ENCODE results near the gene CFAP410. TPM values are rescaled to one million over a fixed set of nuclear protein-coding genes. Genes with fewer than 3 reads are reported as not detected.

The CFAP410 gene
- total RNA-seq, 8 experiments from 2014 or later, result 12.5 to 19.0 (median 16.7) TPM

- H3K4me3 ChIP-seq, result no peak overlapping the region
- ATAC-seq (replicated peaks in 6 of 8), result no peak
- H3K4me1 ChIP-seq (replicated peaks in 1 of 2), result no peaks in the 10 kb centered on the region
- in situ Hi-C loops (cut with MboI; ENCODE audit: low pct_unique_long_range_greater_than_20kb in 2 of 9, low sequenced_read_pairs in 9 of 9, unreplicated experiment in 9 of 9), result no loop called here
- no peak overlapping the region for H3K27ac ChIP-seq
- 80 to 90% methylated on average over 1 to 2 of the region's 20 CpGs; no CpG with 5 or more reads in 8 of the 10 experiments for WGBS, 10 experiments
Observed at GRCh38 chr21:44323591-44323990, 15.6 kb downstream of the CFAP410 start.

GRCh38 chr21:44322621-44323325, 16.4 kb downstream of the CFAP410 start:
- 100% methylated on average over 4 of the region's 38 CpGs; no CpG with 5 or more reads in 9 of the 10 experiments for WGBS, 10 experiments
- ATAC-seq (replicated peaks in 6 of 8), result no peak

DNA sequence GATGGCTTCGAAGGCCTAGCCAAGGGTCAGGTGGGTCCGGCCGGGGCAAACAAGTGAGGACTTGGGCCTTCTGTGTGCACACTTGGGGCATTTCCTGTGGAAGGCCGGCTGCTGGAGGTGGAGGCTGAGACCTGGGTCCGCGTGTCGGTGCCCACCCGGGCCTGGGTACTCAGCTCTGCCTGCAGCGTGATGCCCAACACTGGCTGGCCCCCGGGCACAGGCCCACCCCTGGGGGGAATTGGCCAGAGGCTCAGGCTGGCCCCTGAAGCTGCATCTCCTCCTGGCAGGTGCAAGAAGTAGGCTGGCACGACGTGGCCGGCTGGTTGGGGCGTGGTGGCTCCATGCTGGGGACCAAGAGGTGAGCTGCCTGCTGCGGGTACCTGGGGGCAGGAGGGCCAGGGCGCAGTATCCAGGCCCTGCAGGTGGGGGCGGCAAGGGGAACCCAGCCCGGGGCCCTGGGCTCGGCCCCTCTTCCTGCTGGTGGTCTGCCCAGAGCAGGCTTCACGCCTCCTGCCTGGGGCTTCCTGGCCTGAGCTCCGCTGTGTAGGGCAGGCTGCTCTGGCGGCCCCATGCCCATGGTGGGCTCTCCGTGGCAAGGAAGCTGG, 17.2 kb downstream of the CFAP410 start:
- in situ Hi-C loops (cut with MboI; ENCODE audit: low pct_unique_long_range_greater_than_20kb in 2 of 9, low sequenced_read_pairs in 9 of 9, unreplicated experiment in 9 of 9), result no loop called here
- H3K4me3 ChIP-seq, result no peak overlapping the region
- no peaks in the 10 kb centered on the region for H3K4me1 ChIP-seq (replicated peaks in 1 of 2)
- H3K27ac ChIP-seq, result no peak overlapping the region
- ATAC-seq (replicated peaks in 6 of 8), result no peak
- 80 to 100% (median 80%) methylated on average over 1 to 3 of the region's 23 CpGs; no CpG with 5 or more reads in 7 of the 10 experiments for WGBS, 10 experiments

More at GRCh38 chr21:44322621-44323325, 16.4 kb downstream of the CFAP410 start:
- no peak overlapping the region for H3K27ac ChIP-seq
- H3K4me1 ChIP-seq (replicated peaks in 1 of 2), result no peaks in the 10 kb centered on the region
- H3K4me3 ChIP-seq, result no peak overlapping the region
- in situ Hi-C loops (cut with MboI; ENCODE audit: low pct_unique_long_range_greater_than_20kb in 2 of 9, low sequenced_read_pairs in 9 of 9, unreplicated experiment in 9 of 9), result no loop called here

DNA sequence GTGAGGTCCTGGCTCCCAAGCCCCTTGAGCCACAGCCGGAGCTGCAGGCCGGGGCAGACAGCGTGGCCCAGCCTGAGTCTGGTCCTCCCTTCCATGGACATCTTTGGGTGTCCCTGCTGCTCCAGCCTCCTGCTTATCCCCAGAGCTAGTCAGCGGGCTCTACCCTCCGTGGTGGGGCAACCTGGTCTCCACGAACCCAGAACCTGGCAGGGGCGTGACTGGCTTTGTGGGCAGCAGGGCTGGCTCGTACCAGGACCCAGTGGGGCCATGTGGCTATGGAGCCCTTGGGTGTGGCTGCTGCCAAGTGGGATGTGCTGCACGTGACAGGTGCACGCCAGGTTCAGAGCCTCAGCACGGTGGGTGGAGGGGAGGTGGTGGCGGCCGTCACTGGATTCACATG, 18.3 kb downstream of the CFAP410 start:
- Histone ChIP-seq H3K4me1 (replicated peaks in 1 of 2) (no peaks in the 10 kb centered on the region), H3K4me3 (no peak overlapping the region), H3K27ac (no peak overlapping the region)
- in situ Hi-C loops (cut with MboI; ENCODE audit: low pct_unique_long_range_greater_than_20kb in 2 of 9, low sequenced_read_pairs in 9 of 9, unreplicated experiment in 9 of 9), result no loop called here
- ATAC-seq (replicated peaks in 6 of 8), result no peak
- 92 to 100% (median 100%) methylated on average over 2 to 3 of the region's 13 CpGs; no CpG with 5 or more reads in 7 of the 10 experiments for WGBS, 10 experiments

- no peaks in the 10 kb centered on the region for H3K4me1 ChIP-seq (replicated peaks in 1 of 2)
- WGBS, 10 experiments, result 95 to 100% (median 100%) methylated on average over 1 to 12 of the region's 35 CpGs; no CpG with 5 or more reads in 3 of the 10 experiments
- H3K4me3 ChIP-seq, result no peak overlapping the region
- H3K27ac ChIP-seq, result no peak overlapping the region
- ATAC-seq (replicated peaks in 6 of 8), result no peak
- in situ Hi-C loops (cut with MboI; ENCODE audit: low pct_unique_long_range_greater_than_20kb in 2 of 9, low sequenced_read_pairs in 9 of 9, unreplicated experiment in 9 of 9), result no loop called here
Observed at GRCh38 chr21:44319407-44320065, 19.7 kb downstream of the CFAP410 start.

DNA sequence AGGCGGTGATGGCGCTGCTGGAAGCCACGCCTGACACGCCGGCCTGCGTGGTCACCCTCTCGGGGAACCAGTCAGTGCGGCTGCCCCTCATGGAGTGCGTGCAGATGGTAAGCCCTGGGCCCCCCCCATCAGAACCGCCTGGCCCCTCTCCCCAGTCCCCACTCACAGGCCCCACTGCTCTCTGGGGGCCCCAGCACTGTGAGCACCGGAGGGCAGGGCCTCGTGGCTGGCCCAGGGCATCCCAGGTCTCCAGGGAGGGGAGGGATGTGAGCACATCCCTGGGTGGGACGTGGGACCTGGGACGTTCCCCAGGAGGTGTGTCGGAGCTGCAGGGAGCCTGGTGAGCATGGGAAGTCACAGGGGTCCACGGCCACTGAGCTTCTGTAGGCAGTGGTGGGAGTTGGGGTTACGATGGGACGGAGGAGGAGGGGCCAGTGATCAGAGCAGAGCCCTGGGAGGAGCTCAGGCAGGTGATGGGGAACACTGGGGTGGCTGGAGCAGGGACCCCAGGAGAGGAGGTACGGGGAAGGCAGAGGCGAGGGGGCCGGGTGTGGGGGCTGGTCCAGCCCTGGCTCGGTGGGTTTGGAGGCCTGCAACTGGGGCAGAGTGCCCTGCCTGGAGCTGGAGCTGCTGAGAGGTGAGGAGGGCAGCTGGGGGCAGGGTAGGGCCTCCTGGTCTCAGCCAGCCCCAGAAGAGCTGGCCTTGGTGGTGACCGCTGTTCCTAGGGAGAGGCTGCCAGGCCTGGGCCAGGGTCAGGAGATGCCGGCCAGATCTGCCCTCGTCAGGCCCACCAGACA, 20.5 kb downstream of the CFAP410 start:
- Histone ChIP-seq H3K27ac (no peak overlapping the region), H3K4me1 (replicated peaks in 1 of 2) (no peaks in the 10 kb centered on the region), H3K4me3 (no peak overlapping the region)
- in situ Hi-C loops (cut with MboI; ENCODE audit: low pct_unique_long_range_greater_than_20kb in 2 of 9, low sequenced_read_pairs in 9 of 9, unreplicated experiment in 9 of 9), result no loop called here
- no peak for ATAC-seq (replicated peaks in 6 of 8)
- WGBS, 10 experiments, result 100% methylated on average over 1 to 2 of the region's 25 CpGs; no CpG with 5 or more reads in 7 of the 10 experiments

GRCh38 chr21:44317871-44318270, 21.3 kb downstream of the CFAP410 start:
- Histone ChIP-seq H3K4me3 (no peak overlapping the region), H3K27ac (no peak overlapping the region), H3K4me1 (replicated peaks in 1 of 2) (no peaks in the 10 kb centered on the region)
- ATAC-seq (replicated peaks in 6 of 8), result no peak
- WGBS, 10 experiments, result 60 to 100% (median 90%) methylated on average over 1 to 3 of the region's 22 CpGs; no CpG with 5 or more reads in 6 of the 10 experiments
- in situ Hi-C loops (cut with MboI; ENCODE audit: low pct_unique_long_range_greater_than_20kb in 2 of 9, low sequenced_read_pairs in 9 of 9, unreplicated experiment in 9 of 9), result no loop called here

DNA sequence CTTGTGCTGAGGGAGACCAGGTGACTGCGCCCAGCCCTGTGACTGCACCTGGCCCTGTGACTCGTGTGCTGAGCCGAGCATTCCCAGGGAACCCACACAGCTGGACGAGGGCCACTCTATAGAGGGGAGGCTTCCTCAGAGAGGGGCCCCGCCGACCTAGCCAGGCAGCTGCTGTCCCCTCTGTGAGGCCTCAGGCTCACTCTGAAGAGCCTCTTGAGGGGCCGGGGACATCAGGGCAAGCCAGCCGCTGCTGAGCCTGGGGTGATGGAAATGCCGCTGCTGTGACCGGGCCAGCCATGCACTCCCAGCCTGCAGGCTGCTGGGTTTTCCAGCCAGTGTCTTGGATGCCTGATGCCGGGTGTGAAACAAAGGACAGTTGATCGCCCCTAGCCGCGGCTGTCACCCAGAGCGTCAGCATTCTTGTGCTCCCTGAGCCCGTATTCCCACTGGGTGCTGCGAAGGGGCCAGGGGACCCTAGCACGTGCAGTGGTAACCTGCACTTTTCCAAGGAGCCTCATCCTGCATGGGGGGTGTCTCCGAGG, 21.9 kb downstream of the CFAP410 start:
- in situ Hi-C loops (cut with MboI; ENCODE audit: low pct_unique_long_range_greater_than_20kb in 2 of 9, low sequenced_read_pairs in 9 of 9, unreplicated experiment in 9 of 9), result no loop called here
- Histone ChIP-seq H3K4me3 (no peak overlapping the region), H3K4me1 (replicated peaks in 1 of 2) (no peaks in the 10 kb centered on the region), H3K27ac (no peak overlapping the region)
- WGBS, 10 experiments, result 61 to 100% (median 89%) methylated on average over 1 to 3 of the region's 19 CpGs; no CpG with 5 or more reads in 5 of the 10 experiments
- ATAC-seq (replicated peaks in 6 of 8), result no peak

DNA sequence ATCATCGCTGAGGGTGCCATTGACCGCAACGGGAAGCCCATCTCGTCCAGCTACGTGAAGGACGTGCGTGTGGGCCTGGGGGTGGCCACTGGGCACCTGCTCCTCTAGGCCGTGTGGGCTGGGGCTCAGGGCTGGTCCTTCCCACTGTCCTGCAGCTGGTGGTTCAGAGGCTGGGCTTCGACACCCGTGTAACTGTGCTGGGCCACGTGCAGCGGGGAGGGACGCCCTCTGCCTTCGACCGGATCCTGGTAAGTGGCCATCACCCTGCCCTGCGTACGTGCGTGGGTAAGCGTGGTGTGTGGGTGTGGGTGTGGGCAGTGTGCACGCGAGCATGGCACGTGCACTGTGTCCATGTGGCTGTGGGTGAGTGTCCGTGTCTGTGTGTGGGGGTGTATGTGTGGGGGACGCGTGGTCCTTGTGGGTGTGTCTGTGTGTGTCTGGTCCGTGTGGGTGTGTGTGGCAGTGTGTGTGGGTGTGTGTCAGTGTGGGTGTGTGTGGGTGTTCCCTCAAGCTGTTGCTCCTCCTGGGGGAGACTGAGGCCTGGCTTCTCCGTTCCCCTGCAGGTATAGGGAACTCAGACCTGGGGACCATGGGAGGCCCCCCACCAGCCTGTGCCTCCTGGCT, 22.8 kb downstream of the CFAP410 start:
- Histone ChIP-seq H3K4me1 (replicated peaks in 1 of 2) (no peaks in the 10 kb centered on the region), H3K4me3 (no peak overlapping the region), H3K27ac (no peak overlapping the region)
- 83 to 100% (median 98%) methylated on average over 1 to 11 of the region's 27 CpGs; no CpG with 5 or more reads in 5 of the 10 experiments for WGBS, 10 experiments
- peak in 3 of 8 experiments; percentile 4 to 9 (median 7) for ATAC-seq (replicated peaks in 6 of 8)
- in situ Hi-C loops (cut with MboI; ENCODE audit: low pct_unique_long_range_greater_than_20kb in 2 of 9, low sequenced_read_pairs in 9 of 9, unreplicated experiment in 9 of 9), result no loop called here

- WGBS, 10 experiments, result 80 to 100% (median 87%) methylated on average over 1 to 6 of the region's 16 CpGs; no CpG with 5 or more reads in 7 of the 10 experiments
- H3K27ac ChIP-seq, result no peak overlapping the region
- peak in 4 of 8 experiments; percentile 11 to 89 (median 58) for ATAC-seq (replicated peaks in 6 of 8)
- no peaks in the 10 kb centered on the region for H3K4me1 ChIP-seq (replicated peaks in 1 of 2)
- in situ Hi-C loops (cut with MboI; ENCODE audit: low pct_unique_long_range_greater_than_20kb in 2 of 9, low sequenced_read_pairs in 9 of 9, unreplicated experiment in 9 of 9), result no loop called here
- no peak overlapping the region for H3K4me3 ChIP-seq
Observed at GRCh38 chr21:44315691-44316203, 23.4 kb downstream of the CFAP410 start.

- Histone ChIP-seq H3K4me3 (no peak overlapping the region), H3K27ac (no peak overlapping the region), H3K4me1 (replicated peaks in 1 of 2) (no peaks in the 10 kb centered on the region)
- peak in 1 of 8 experiments; percentile 3 for ATAC-seq (replicated peaks in 6 of 8)
- in situ Hi-C loops (cut with MboI; ENCODE audit: low pct_unique_long_range_greater_than_20kb in 2 of 9, low sequenced_read_pairs in 9 of 9, unreplicated experiment in 9 of 9), result no loop called here
- WGBS, 10 experiments, result 100% methylated on average over 1 of the region's 11 CpGs; no CpG with 5 or more reads in 9 of the 10 experiments
Observed at GRCh38 chr21:44314561-44314960, 24.6 kb downstream of the CFAP410 start.

GRCh38 chr21:44314128-44314527, 25.1 kb downstream of the CFAP410 start:
- in situ Hi-C loops (cut with MboI; ENCODE audit: low pct_unique_long_range_greater_than_20kb in 2 of 9, low sequenced_read_pairs in 9 of 9, unreplicated experiment in 9 of 9), result no loop called here
- no CpG with 5 or more reads among the region's 15 CpGs for WGBS, 10 experiments
- peak in 3 of 8 experiments; percentile 7 to 53 (median 11) for ATAC-seq (replicated peaks in 6 of 8)
- Histone ChIP-seq H3K4me3 (no peak overlapping the region), H3K27ac (no peak overlapping the region), H3K4me1 (replicated peaks in 1 of 2) (peaks cover 0 to under 1% of the 10 kb centered on the region in 2 donors)
